Mucosa of stomach (tissue), 1 donor: ENCODE results near the gene PCP4L1.

Source experiments
- H3K27me3 ChIP-seq: one replicate; pipeline ENCODE4 v1.7.0; 2013; ENCODE audit warnings: mild to moderate bottlenecking, low read length; ENCODE audit not compliant: control insufficient read depth, insufficient read depth
- H3K36me3 ChIP-seq: one replicate; pipeline ENCODE4 v1.7.0; 2013; ENCODE audit warnings: low read length; ENCODE audit not compliant: control insufficient read depth, insufficient read depth
- H3K4me1 ChIP-seq: one replicate; pipeline ENCODE4 v1.7.0; 2013; ENCODE audit warnings: mild to moderate bottlenecking, low read length; ENCODE audit not compliant: control insufficient read depth, insufficient read depth
- H3K4me3 ChIP-seq: one replicate; pipeline ENCODE4 v1.7.0; 2013; ENCODE audit warnings: low read length
- H3K9ac ChIP-seq: one replicate; pipeline ENCODE4 v1.7.0; 2013; ENCODE audit warnings: mild to moderate bottlenecking, low read length, moderate library complexity
- H3K9me3 ChIP-seq: one replicate; pipeline ENCODE4 v1.7.0; 2013; ENCODE audit warnings: mild to moderate bottlenecking, low read length, moderate library complexity; ENCODE audit not compliant: control insufficient read depth
- donor health status: Pancreatic carcinoma.

The PCP4L1 gene

GRCh38 chr1:161258439-161259344, at the start of gene PCP4L1:
TSS of gene PCP4L1 (plus strand) at chr1:161258745. CDS start at chr1:161258975, 230 bp downstream.
- Histone ChIP-seq H3K4me1 (peaks cover 8% of the 10 kb centered on the region), H3K9me3 (no peaks in the 10 kb centered on the region), H3K27me3 (peaks cover 31% of the 10 kb centered on the region), H3K9ac (peak within 1 kb of the TSS; percentile 47), H3K4me3 (peak within 1 kb of the TSS; percentile 26), H3K36me3 (no peaks in the 10 kb centered on the region)

GRCh38 chr1:161209790-161210409, 48.6 kb upstream of the PCP4L1 start:
- no peaks in the 10 kb centered on the region for H3K9me3 ChIP-seq
- no peak overlapping the region for H3K9ac ChIP-seq
- H3K36me3 ChIP-seq: peaks cover 31% of the 10 kb centered on the region
- no peaks in the 10 kb centered on the region for H3K4me1 ChIP-seq
- H3K27me3 ChIP-seq: no peaks in the 10 kb centered on the region
- no peak overlapping the region for H3K4me3 ChIP-seq

GRCh38 chr1:161214369-161214768, 44.2 kb upstream of the PCP4L1 start:
- no peaks in the 10 kb centered on the region for H3K27me3 ChIP-seq
- peaks cover 26% of the 10 kb centered on the region for H3K36me3 ChIP-seq
- H3K9ac ChIP-seq: no peak overlapping the region
- no peaks in the 10 kb centered on the region for H3K9me3 ChIP-seq
- no peak overlapping the region for H3K4me3 ChIP-seq
- no peaks in the 10 kb centered on the region for H3K4me1 ChIP-seq

DNA sequence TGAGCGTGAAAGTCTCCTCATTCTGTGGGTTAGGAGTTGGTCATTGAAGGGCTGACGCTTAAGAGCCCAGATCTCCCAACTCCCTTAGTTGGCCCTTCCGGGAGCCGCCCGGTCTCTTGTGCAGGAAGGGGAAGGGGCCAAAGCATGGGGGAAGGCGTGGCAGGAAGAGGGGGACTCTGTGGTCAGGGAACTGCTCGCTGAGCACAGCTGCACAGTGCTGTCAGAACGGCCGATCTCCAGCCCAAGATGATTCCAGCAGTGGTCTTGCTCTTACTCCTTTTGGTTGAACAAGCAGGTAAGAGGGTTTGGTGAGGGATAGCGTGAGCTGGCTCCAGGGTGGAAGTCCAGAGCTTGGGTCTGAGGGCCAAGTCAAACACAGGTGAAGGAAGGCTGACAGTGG, 43.5 kb upstream of the PCP4L1 start, which contains the start of gene FCER1G:
FCER1G (plus strand) TSS at position 220 of the 400 bp plus-strand sequence; CDS start at position 247, 27 bp downstream.
- H3K4me3 ChIP-seq: no peak within 1 kb of the TSS
- H3K9ac ChIP-seq: no peak within 1 kb of the TSS
- H3K27me3 ChIP-seq: no peaks in the 10 kb centered on the region
- no peaks in the 10 kb centered on the region for H3K9me3 ChIP-seq
- peaks cover 22% of the 10 kb centered on the region for H3K36me3 ChIP-seq
- no peaks in the 10 kb centered on the region for H3K4me1 ChIP-seq

GRCh38 chr1:161216945-161217712, 41.4 kb upstream of the PCP4L1 start:
- H3K9me3 ChIP-seq: no peaks in the 10 kb centered on the region
- H3K4me3 ChIP-seq: no peak overlapping the region
- no peaks in the 10 kb centered on the region for H3K4me1 ChIP-seq
- H3K9ac ChIP-seq: peak overlapping the region; percentile 51
- no peaks in the 10 kb centered on the region for H3K27me3 ChIP-seq
- peaks cover 10% of the 10 kb centered on the region for H3K36me3 ChIP-seq

DNA sequence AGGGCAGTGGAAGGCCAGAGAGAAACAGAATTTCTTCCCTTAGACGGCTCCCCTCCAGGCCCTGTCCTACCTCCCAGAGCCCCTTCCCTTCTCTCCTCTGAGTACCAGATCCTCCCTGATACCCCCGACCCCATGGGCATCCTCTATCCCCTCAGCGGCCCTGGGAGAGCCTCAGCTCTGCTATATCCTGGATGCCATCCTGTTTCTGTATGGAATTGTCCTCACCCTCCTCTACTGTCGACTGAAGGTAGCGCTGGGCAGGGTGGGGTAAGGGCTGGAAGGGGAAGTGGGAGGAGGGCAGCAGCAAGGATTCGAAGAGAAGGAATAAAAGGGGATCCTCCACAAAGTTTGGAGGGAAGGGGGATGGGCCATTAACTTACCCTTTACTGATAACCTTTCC, 40.7 kb upstream of the PCP4L1 start:
- Histone ChIP-seq H3K9ac (no peak overlapping the region), H3K4me3 (no peak overlapping the region)

GRCh38 chr1:161218301-161219077, 40.1 kb upstream of the PCP4L1 start:
- no peak overlapping the region for H3K9ac ChIP-seq
- H3K4me3 ChIP-seq: no peak overlapping the region
- H3K4me1 ChIP-seq: no peaks in the 10 kb centered on the region

More for the DNA sequence above, 40.7 kb upstream of the PCP4L1 start:
- no peaks in the 10 kb centered on the region for H3K9me3 ChIP-seq
- H3K4me1 ChIP-seq: no peaks in the 10 kb centered on the region
- peaks cover 10% of the 10 kb centered on the region for H3K36me3 ChIP-seq
- no peaks in the 10 kb centered on the region for H3K27me3 ChIP-seq

DNA sequence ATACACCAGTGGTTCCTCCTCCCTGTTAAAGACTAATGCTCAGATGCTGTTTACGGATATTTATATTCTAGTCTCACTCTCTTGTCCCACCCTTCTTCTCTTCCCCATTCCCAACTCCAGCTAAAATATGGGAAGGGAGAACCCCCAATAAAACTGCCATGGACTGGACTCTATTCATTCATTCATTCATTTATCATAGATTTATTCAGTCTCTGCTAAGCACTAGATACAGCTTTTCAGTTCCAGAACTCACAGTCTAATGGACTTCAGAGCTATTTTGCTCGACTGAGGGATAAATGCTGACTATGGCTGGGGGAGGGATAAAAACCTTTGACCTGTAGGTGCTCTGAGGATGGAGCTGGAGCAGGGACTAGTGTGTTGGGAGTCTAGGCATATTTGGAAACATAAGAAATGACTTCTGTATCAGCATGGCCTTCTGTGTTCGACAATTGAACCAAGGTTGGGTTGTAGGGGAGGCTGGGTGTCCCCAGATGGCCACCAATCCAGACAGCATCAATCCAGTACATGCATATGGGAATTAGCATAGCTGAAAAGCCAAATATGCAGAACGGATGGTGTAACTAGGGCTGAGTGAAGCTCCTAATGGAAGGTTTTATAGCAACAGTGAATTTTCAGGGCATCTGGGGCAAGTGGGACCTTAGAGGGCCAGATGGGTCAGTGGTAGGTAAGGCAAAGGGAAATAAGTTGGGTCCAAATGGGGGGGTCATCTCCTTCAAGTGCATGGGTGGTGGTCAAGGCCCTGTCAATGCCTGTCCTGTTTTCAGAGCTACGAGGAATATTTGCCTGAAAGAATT, 39.3 kb upstream of the PCP4L1 start:
- Histone ChIP-seq H3K4me1 (no peaks in the 10 kb centered on the region), H3K36me3 (no peaks in the 10 kb centered on the region), H3K4me3 (no peak overlapping the region), H3K9me3 (no peaks in the 10 kb centered on the region), H3K9ac (no peak overlapping the region), H3K27me3 (no peaks in the 10 kb centered on the region)

More at GRCh38 chr1:161218301-161219077, 40.1 kb upstream of the PCP4L1 start:
- Histone ChIP-seq H3K36me3 (peaks cover 3% of the 10 kb centered on the region), H3K27me3 (no peaks in the 10 kb centered on the region), H3K9me3 (no peaks in the 10 kb centered on the region)

DNA sequence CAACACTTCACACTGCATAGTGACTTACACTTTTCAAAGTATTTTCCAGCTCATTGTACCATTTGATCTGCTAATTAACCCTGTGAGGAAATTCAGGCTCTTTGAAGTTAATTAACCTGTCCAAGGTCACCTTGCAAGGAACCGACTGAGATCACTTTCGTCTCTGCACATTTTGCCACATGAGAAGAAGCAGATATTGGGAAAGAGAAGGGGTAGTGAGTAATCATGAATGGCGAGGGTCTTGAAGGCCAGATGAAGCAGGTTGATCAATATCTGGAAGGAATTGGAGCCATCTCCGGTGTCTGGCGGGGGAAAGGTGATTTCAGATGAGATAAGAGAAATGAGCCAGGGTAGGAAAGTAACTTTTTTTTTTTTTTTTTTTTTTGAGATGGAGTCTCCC, 38.5 kb upstream of the PCP4L1 start:
- no peaks in the 10 kb centered on the region for H3K36me3 ChIP-seq
- no peaks in the 10 kb centered on the region for H3K9me3 ChIP-seq
- peaks cover 1% of the 10 kb centered on the region for H3K4me1 ChIP-seq
- H3K4me3 ChIP-seq: no peak overlapping the region
- no peaks in the 10 kb centered on the region for H3K27me3 ChIP-seq
- no peak overlapping the region for H3K9ac ChIP-seq

- H3K4me1 ChIP-seq: peaks cover 22% of the 10 kb centered on the region
- H3K27me3 ChIP-seq: no peaks in the 10 kb centered on the region
- no peaks in the 10 kb centered on the region for H3K36me3 ChIP-seq
- no peak overlapping the region for H3K9ac ChIP-seq
- no peaks in the 10 kb centered on the region for H3K9me3 ChIP-seq
- H3K4me3 ChIP-seq: no peak overlapping the region
Observed at GRCh38 chr1:161222175-161223019, 36.1 kb upstream of the PCP4L1 start.
